ENCODE measurements around the gene PTPN6. TPM values are rescaled to one million over a fixed set of nuclear protein-coding genes. Genes with fewer than 3 reads are reported as not detected.

The PTPN6 gene
- total and polyA plus RNA-seq, 10 of the 15 experiments (the other 5 are each of a cell fraction or from before 2014, with no cell fraction given) = 229 to 457 (median 370) TPM

GRCh38 chr12:6909421-6910145 lies 41.6 kb upstream of the PTPN6 start:
- RAD21 ChIA-PET (ENCODE audit: unreplicated experiment) = no interaction called here
- WGBS (ENCODE audit: insufficient coverage, insufficient replicate concordance, low lambda C conversion rate, missing lambda C conversion rate) = 56% methylated on average over 4 of the region's 4 CpGs
- POLR2A ChIA-PET = interaction anchor here (0.6 kb wide), 1 partner anchor 35 kb away, joined by 3 read pairs; the partner anchor contains the start of gene C12orf57
- in situ Hi-C loops (cut with MboI) = no loop called here
- DNase-seq (ENCODE audit: low read depth, low spot score) (no peak), ATAC-seq (no peak), FAIRE-seq (no peak)
- Histone ChIP-seq H3K36me3 (ENCODE audit: control insufficient read depth in 2 of 2, insufficient read depth in 2 of 2, low read length in 1 of 2) (no peaks in the 10 kb centered on the region), H3K27me3 (replicated peaks in 1 of 2; ENCODE audit: control insufficient read depth in 2 of 2, insufficient read depth in 2 of 2, low read length in 1 of 2) (no peaks in the 10 kb centered on the region), H3K79me2 (ENCODE audit: control insufficient read depth, insufficient read depth, low read length) (peaks cover 4% of the 10 kb centered on the region), H3K4me1 (ENCODE audit: control insufficient read depth, insufficient read depth, low read length) (peaks cover 10% of the 10 kb centered on the region; the same call in 1 of the 2 replicates), H3K9ac (ENCODE audit: control insufficient read depth, insufficient read depth, low read length) (no peak overlapping the region), H3K4me2 (ENCODE audit: control insufficient read depth, insufficient read depth) (no peak overlapping the region), H3K27ac (ENCODE audit: control insufficient read depth, insufficient read depth) (no peak overlapping the region), H3K9me3 (replicated peaks; ENCODE audit: control insufficient read depth, insufficient read depth, low read length) (no peaks in the 10 kb centered on the region), H3K4me3 (no peak overlapping the region), H4K20me1 (ENCODE audit: control insufficient read depth, insufficient read depth) (no peaks in the 10 kb centered on the region), H2AFZ (ENCODE audit: control insufficient read depth, low read depth, low read length) (no peak overlapping the region)
- SMC1A ChIA-PET (ENCODE audit: uncharacterized antibody, unreplicated experiment) = no interaction called here
- TF ChIP-seq LARP7 (IDR thresholded peaks at IDR 0.05) = no peak
- TF ChIP-seq ZNF384 (IDR thresholded peaks at IDR 0.05; ENCODE audit: borderline replicate concordance, low read depth, low read length) = no peak
- no peak for TF ChIP-seq ELK1 (IDR thresholded peaks at IDR 0.05; ENCODE audit: low read depth, low read length)
- no peak for TF ChIP-seq PRDM15 (CRISPR knock-in tag; IDR thresholded peaks at IDR 0.05)
- intact Hi-C loops (cut with micrococcal nuclease; ENCODE audit: unreplicated experiment) = no loop called here
- CTCF ChIA-PET = interaction anchor here (0.6 kb wide), 2 partner anchors 11 to 18 kb away, joined by 3 read pairs; no protein-coding TSS in a partner anchor
- BruUV-seq (replicated peaks) = no TSS peak

All from GM12878 (cell line).